ENCODE data around the gene FIG4. TPM values are rescaled to one million over a fixed set of nuclear protein-coding genes. Genes with fewer than 3 reads are reported as not detected.

The FIG4 gene
- total and polyA plus RNA-seq, 2 of the 4 experiments (the other 2 are of a cell fraction) = 12.1 to 15.4 TPM

DNA sequence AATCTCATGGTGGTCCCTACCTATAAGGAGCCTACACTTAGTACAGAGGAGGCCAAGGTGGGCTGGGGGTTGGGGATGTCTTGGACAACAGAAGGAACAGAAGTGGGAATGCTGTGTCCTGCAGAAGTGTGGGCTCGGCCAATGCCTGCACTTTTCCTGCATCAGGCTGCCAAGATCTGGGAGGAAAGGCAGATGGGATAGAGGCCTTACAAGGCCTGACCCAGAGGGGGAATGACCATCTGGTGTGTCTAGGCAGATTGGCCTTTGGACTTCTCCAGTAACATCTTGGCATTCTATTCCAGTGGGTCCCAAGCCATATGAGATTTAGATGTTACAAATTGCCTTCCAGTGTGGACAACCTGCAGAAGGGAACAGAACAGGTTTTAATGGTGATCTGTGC, 162.3 kb downstream of the FIG4 start:
- Histone ChIP-seq H2BK5ac (ENCODE audit: low read depth, low read length, poor library complexity, severe bottlenecking) (no peak overlapping the region), H4K5ac (ENCODE audit: low read depth, low read length) (no peak overlapping the region), H4K20me1 (ENCODE audit: insufficient read depth, low read length) (no peaks in the 10 kb centered on the region), H3K4me1 (ENCODE audit: control insufficient read depth, insufficient read depth, low read length) (no peaks in the 10 kb centered on the region), H3K23ac (ENCODE audit: low read depth, low read length) (no peak overlapping the region), H3K9me3 (ENCODE audit: control insufficient read depth, insufficient read depth, low read length) (no peaks in the 10 kb centered on the region), H3K9ac (ENCODE audit: low read depth, low read length) (no peak overlapping the region), H4K8ac (ENCODE audit: low read depth in 2 of 2, low read length in 2 of 2) (no peak overlapping the region), H3K9me1 (ENCODE audit: insufficient read depth, low read length) (no peaks in the 10 kb centered on the region), H3K14ac (replicated peaks; ENCODE audit: low read depth, low read length) (no peak overlapping the region), H3K27me3 (ENCODE audit: control insufficient read depth, insufficient read depth, low read length) (peaks cover 4% of the 10 kb centered on the region; the same call in 1 of the 2 replicates), H3K27ac (ENCODE audit: insufficient read depth, low read length) (no peak overlapping the region), H3K18ac (ENCODE audit: low read depth, low read length) (no peak overlapping the region), H4K91ac (ENCODE audit: insufficient read depth, low read depth, low read length) (no peak overlapping the region), H3K56ac (ENCODE audit: extremely low read depth, insufficient read depth, low read length) (no peak overlapping the region), H3K4me3 (ENCODE audit: insufficient read depth, low read depth, low read length) (no peak overlapping the region), H2AK9ac (replicated peaks; ENCODE audit: low read depth, low read length, poor library complexity) (no peak overlapping the region), H2AFZ (replicated peaks; ENCODE audit: low read length, poor library complexity) (no peak overlapping the region), H2BK15ac (ENCODE audit: low read depth, low read length) (no peak overlapping the region), H3K79me1 (ENCODE audit: low read depth in 1 of 2, low read length in 2 of 2) (no peaks in the 10 kb centered on the region), H3K4me2 (ENCODE audit: low read depth, low read length) (no peak overlapping the region), H3K4ac (ENCODE audit: low read depth, low read length) (no peak overlapping the region), H2BK120ac (ENCODE audit: low read depth, low read length) (no peak overlapping the region), H2AK5ac (ENCODE audit: low read depth, low read length) (no peak overlapping the region), H3K36me3 (ENCODE audit: control insufficient read depth, insufficient read depth, low read length) (no peaks in the 10 kb centered on the region), H2BK20ac (ENCODE audit: low read depth, low read length) (no peak overlapping the region)
- DNase-seq = no peak
- ATAC-seq (ENCODE audit: low read depth) = no peak
- TF ChIP-seq RAD21 (IDR thresholded peaks at IDR 0.05; ENCODE audit: low read length) (no peak), CEBPB (IDR thresholded peaks at IDR 0.05; ENCODE audit: low read depth, low read length) (no peak)
- ChIA-PET POLR2A (ENCODE audit: unreplicated experiment) (no interaction called here), CTCF (no interaction called here)
- WGBS, 2 experiments (ENCODE audit: extremely low coverage in 2 of 2, insufficient read length in 1 of 2) = no CpG with 5 or more reads among the region's 1 CpG
- in situ Hi-C loops (cut with MboI; ENCODE audit: low sequenced_read_pairs) (no loop called here), dilution Hi-C loops (cut with HindIII; ENCODE audit: low sequenced_read_pairs, unreplicated experiment) (no loop called here), intact Hi-C loops (cut with micrococcal nuclease) (no loop called here)
- no TSS peak for BruUV-seq (replicated peaks)
